IMR-90 (cell line): ENCODE results near the gene C13orf46. TPM values are rescaled to one million over a fixed set of nuclear protein-coding genes. Genes with fewer than 3 reads are reported as not detected.

Source experiments
- CTCF ChIP-seq: conservative IDR thresholded peaks from 2 replicates; pipeline ENCODE4 v1.5.1; 2012; ENCODE audit warnings: mild to moderate bottlenecking, low read depth, low read length, improper control_type of control experiment
- polyA plus RNA-seq, 3 experiments: library from polyadenylated mRNA; depleted of rRNA; stranded (reverse); fragments of >200 nt; gene quantifications; 2 replicates each; pipeline ENCODE4 v1.2.3, GENCODE V29; 2012; ENCODE audit warnings: low replicate concordance in 1 of 3
- total RNA-seq: library from RNA; depleted of rRNA; stranded (reverse); fragments of >200 nt; gene quantifications from 2 replicates; pipeline ENCODE4 v1.2.3, GENCODE V29; 2012

Gene C13orf46
- total and polyA plus RNA-seq, 2 of the 4 experiments (the other 2 are of a cell fraction), result under 0.01 to 2.1 TPM

- TF ChIP-seq CTCF, result no peak
Observed at GRCh38 chr13:113997845-113998751, 24.2 kb upstream of the C13orf46 start (continued).
